NT2/D1 (cell line): Measurements from ENCODE around the gene DDX25.

Experiments used
- DNase-seq: peaks from one replicate; pipeline ENCODE4 v3.0.0-alpha.2; 2011; ENCODE audit warnings: low read depth, low spot score
- H3K27me3 ChIP-seq: 2 replicates; pipeline ENCODE4 v1.6.0; 2011; ENCODE audit warnings: mild to moderate bottlenecking; ENCODE audit not compliant: insufficient read length, insufficient read depth
- H3K36me3 ChIP-seq: 2 replicates; pipeline ENCODE4 v1.6.1; 2011; ENCODE audit warnings: mild to moderate bottlenecking, low read length, mixed read lengths; ENCODE audit not compliant: insufficient read depth, insufficient read length
- H3K4me1 ChIP-seq: 2 replicates; pipeline ENCODE4 v1.5.1; 2011; ENCODE audit not compliant: insufficient read depth, insufficient read length
- H3K4me3 ChIP-seq: 2 replicates; pipeline ENCODE4 v1.5.1; 2011; ENCODE audit warnings: low read depth; ENCODE audit not compliant: insufficient read length
- H3K9ac ChIP-seq: 2 replicates; pipeline ENCODE4 v1.6.0; 2011; ENCODE audit warnings: low read depth; ENCODE audit not compliant: insufficient read length
- H3K9me3 ChIP-seq: 2 replicates; pipeline ENCODE4 v1.5.1; 2011; ENCODE audit warnings: mild to moderate bottlenecking, low read length; ENCODE audit not compliant: insufficient read depth
- SUZ12 ChIP-seq: IDR thresholded peaks from 2 replicates; pipeline ENCODE4 v1.6.1; 2011; ENCODE audit not compliant: insufficient read length, insufficient read depth; ENCODE audit errors: extremely low read depth
- YY1 ChIP-seq: IDR thresholded peaks from 2 replicates; pipeline ENCODE4 v1.6.1; 2011; ENCODE audit not compliant: insufficient read length, insufficient read depth
- ZNF274 ChIP-seq: IDR thresholded peaks from 2 replicates; pipeline ENCODE4 v1.6.1; 2011; ENCODE audit warnings: mild to moderate bottlenecking, low read depth, low read length

The DDX25 gene

DNA sequence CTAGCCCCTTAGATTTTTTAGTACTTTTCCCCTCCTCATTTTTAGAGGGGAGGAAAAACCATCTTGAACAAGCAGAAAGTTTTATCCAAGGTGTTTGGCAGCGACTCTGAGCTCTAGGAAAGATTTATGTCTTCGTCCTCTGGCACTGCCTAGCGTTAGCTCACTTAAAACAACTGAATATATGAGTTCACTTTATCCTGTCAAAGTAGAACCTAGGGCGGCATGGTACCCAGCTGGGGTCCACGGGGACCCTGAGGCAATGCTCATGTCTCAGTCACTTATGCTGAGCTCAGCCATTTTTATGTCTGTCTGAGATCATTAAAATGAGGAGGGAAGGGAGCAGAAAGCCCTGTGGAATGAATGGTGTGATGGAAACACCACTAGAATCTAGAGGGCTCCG lies 27.4 kb downstream of the DDX25 start:
- Histone ChIP-seq H3K36me3 (no peaks in the 10 kb centered on the region), H3K9me3 (no peaks in the 10 kb centered on the region), H3K4me3 (no peak overlapping the region), H3K27me3 (no peaks in the 10 kb centered on the region), H3K9ac (no peak overlapping the region), H3K4me1 (no peaks in the 10 kb centered on the region)
- DNase-seq = no peak
- TF ChIP-seq YY1 (no peak), ZNF274 (no peak), SUZ12 (no peak)

- H3K4me1 ChIP-seq = no peaks in the 10 kb centered on the region
- DNase-seq = no peak
- H3K36me3 ChIP-seq = no peaks in the 10 kb centered on the region
- no peaks in the 10 kb centered on the region for H3K27me3 ChIP-seq
- no peak overlapping the region for H3K4me3 ChIP-seq
- no peak for TF ChIP-seq SUZ12
- no peaks in the 10 kb centered on the region for H3K9me3 ChIP-seq
- H3K9ac ChIP-seq = no peak overlapping the region
Measured at GRCh38 chr11:125932301-125932700, 28.0 kb downstream of the DDX25 start.

- H3K4me1 ChIP-seq = no peaks in the 10 kb centered on the region
- no peaks in the 10 kb centered on the region for H3K36me3 ChIP-seq
- no peaks in the 10 kb centered on the region for H3K27me3 ChIP-seq
- no peak overlapping the region for H3K4me3 ChIP-seq
- H3K9me3 ChIP-seq = no peaks in the 10 kb centered on the region
- no peak overlapping the region for H3K9ac ChIP-seq
- TF ChIP-seq ZNF274 = no peak
- no peak for TF ChIP-seq SUZ12
- TF ChIP-seq YY1 = no peak
- DNase-seq = peak; percentile 25
Measured at GRCh38 chr11:125933030-125933813, 28.9 kb downstream of the DDX25 start.

GRCh38 chr11:125934473-125934872 lies 30.2 kb downstream of the DDX25 start:
- TF ChIP-seq ZNF274 (no peak), SUZ12 (no peak), YY1 (no peak)
- no peaks in the 10 kb centered on the region for H3K27me3 ChIP-seq

GRCh38 chr11:125935056-125935455 lies 30.7 kb downstream of the DDX25 start:
- TF ChIP-seq SUZ12 = no peak
- no peak for TF ChIP-seq YY1
- TF ChIP-seq ZNF274 = no peak
- Histone ChIP-seq H3K4me1 (no peaks in the 10 kb centered on the region), H3K4me3 (no peak overlapping the region)

More at GRCh38 chr11:125934473-125934872, 30.2 kb downstream of the DDX25 start:
- Histone ChIP-seq H3K4me3 (no peak overlapping the region), H3K4me1 (no peaks in the 10 kb centered on the region), H3K36me3 (no peaks in the 10 kb centered on the region), H3K9me3 (no peaks in the 10 kb centered on the region), H3K9ac (no peak overlapping the region)
- DNase-seq = no peak

GRCh38 chr11:125935618-125936199 lies 31.4 kb downstream of the DDX25 start:
- Histone ChIP-seq H3K4me1 (no peaks in the 10 kb centered on the region), H3K27me3 (no peaks in the 10 kb centered on the region), H3K9ac (no peak overlapping the region), H3K4me3 (no peak overlapping the region), H3K9me3 (no peaks in the 10 kb centered on the region), H3K36me3 (no peaks in the 10 kb centered on the region)
- DNase-seq = no peak
- TF ChIP-seq YY1 = no peak
- no peak for TF ChIP-seq SUZ12
- no peak for TF ChIP-seq ZNF274

More at GRCh38 chr11:125935056-125935455, 30.7 kb downstream of the DDX25 start:
- H3K36me3 ChIP-seq = no peaks in the 10 kb centered on the region
- no peaks in the 10 kb centered on the region for H3K27me3 ChIP-seq
- H3K9me3 ChIP-seq = no peaks in the 10 kb centered on the region
- H3K9ac ChIP-seq = no peak overlapping the region
- no peak for DNase-seq

DNA sequence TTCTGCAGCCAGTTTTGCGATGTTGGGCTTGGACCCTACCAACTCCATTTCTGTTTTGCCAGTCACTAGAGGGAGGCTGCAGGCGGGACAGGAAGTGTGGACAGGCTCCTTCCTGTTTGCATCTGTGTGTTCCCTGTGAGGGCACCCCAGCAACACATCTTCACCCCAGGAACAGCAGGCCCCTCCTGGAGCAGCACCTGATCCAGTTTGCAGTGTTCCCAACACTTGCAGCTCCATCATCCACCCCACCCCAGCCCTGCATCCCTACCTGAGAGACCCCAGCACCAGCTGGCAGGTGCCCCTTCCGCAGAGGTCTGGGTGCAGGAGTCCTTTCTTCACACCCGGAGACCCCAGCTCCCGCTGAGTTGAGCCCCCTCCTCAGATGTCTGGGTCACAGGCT lies 34.1 kb downstream of the DDX25 start:
- TF ChIP-seq SUZ12 (no peak), YY1 (no peak), ZNF274 (no peak)
- Histone ChIP-seq H3K36me3 (no peaks in the 10 kb centered on the region), H3K9me3 (no peaks in the 10 kb centered on the region), H3K4me1 (peaks cover 2% of the 10 kb centered on the region), H3K9ac (no peak overlapping the region), H3K27me3 (no peaks in the 10 kb centered on the region), H3K4me3 (no peak overlapping the region)
- no peak for DNase-seq
